Measurements from ENCODE around the gene RSPH1. TPM values are rescaled to one million over a fixed set of nuclear protein-coding genes. Genes with fewer than 3 reads are reported as not detected.

RSPH1 gene
- total RNA-seq, 4 donors from 2014 or later = 0.80 to 10.0 (median 8.0) TPM

GRCh38 chr21:42475036-42475435 lies 21.0 kb downstream of the RSPH1 start:
- WGBS, 2 donors (ENCODE audit: low coverage in 1 of 2) = 92% methylated on average over 7 of the region's 7 CpGs; no CpG with 5 or more reads in 1 of the 2 donors

GRCh38 chr21:42474043-42474831 lies 21.8 kb downstream of the RSPH1 start:
- Histone ChIP-seq H3K4me3 (no peak overlapping the region), H3K36me3 (no peaks in the 10 kb centered on the region), H3K27ac (peak overlapping the region; percentile 79 to 86 (median 83)), H3K9me3 (no peaks in the 10 kb centered on the region), H3K27me3 (no peaks in the 10 kb centered on the region), H3K4me1 (peaks cover 5 to 33% (median 16%) of the 10 kb centered on the region in 4 donors)
- intact Hi-C loops (cut with DNase I; ENCODE audit: low total_unique reads) = no loop called here
- in situ Hi-C loops (cut with MboI; ENCODE audit: low pct_ligation_motif_present in 1 of 4, low pct_unique_long_range_greater_than_20kb in 1 of 4, low sequenced_read_pairs in 3 of 4) = loop anchor here in 1 of 4 donors (25.0 kb wide), 1 partner anchor 312 kb away; no protein-coding TSS in a partner anchor
- WGBS, 2 donors (ENCODE audit: low coverage in 1 of 2) = 66 to 85% methylated on average over 8 to 14 of the region's 14 CpGs
- TF ChIP-seq POLR2A (IDR thresholded peaks at IDR 0.05) = peak; percentile 32
- no peak for TF ChIP-seq CTCF (IDR thresholded peaks at IDR 0.05)
- TF ChIP-seq POLR2AphosphoS5 (IDR thresholded peaks at IDR 0.05) = peak in 2 of 3 donors; percentile 64 to 74
- peak; percentile 75 for TF ChIP-seq EP300 (IDR thresholded peaks at IDR 0.05; ENCODE audit: low read depth)
- DNase-seq = peak; percentile 94

More at GRCh38 chr21:42475036-42475435, 21.0 kb downstream of the RSPH1 start:
- peak; percentile 6 for DNase-seq
- no peaks in the 10 kb centered on the region for H3K36me3 ChIP-seq
- TF ChIP-seq POLR2AphosphoS5 (IDR thresholded peaks at IDR 0.05) (no peak), EP300 (IDR thresholded peaks at IDR 0.05; ENCODE audit: low read depth) (no peak), POLR2A (IDR thresholded peaks at IDR 0.05) (no peak), CTCF (IDR thresholded peaks at IDR 0.05) (no peak)
- H3K9me3 ChIP-seq = no peaks in the 10 kb centered on the region
- H3K27ac ChIP-seq = peak overlapping the region; percentile 79 to 86 (median 83)
- in situ Hi-C loops (cut with MboI; ENCODE audit: low pct_ligation_motif_present in 1 of 4, low pct_unique_long_range_greater_than_20kb in 1 of 4, low sequenced_read_pairs in 3 of 4) = no loop called here
- peaks cover 5 to 25% (median 14%) of the 10 kb centered on the region in 4 donors for H3K4me1 ChIP-seq
- H3K27me3 ChIP-seq = no peaks in the 10 kb centered on the region
- H3K4me3 ChIP-seq = no peak overlapping the region
- intact Hi-C loops (cut with DNase I; ENCODE audit: low total_unique reads) = no loop called here

DNA sequence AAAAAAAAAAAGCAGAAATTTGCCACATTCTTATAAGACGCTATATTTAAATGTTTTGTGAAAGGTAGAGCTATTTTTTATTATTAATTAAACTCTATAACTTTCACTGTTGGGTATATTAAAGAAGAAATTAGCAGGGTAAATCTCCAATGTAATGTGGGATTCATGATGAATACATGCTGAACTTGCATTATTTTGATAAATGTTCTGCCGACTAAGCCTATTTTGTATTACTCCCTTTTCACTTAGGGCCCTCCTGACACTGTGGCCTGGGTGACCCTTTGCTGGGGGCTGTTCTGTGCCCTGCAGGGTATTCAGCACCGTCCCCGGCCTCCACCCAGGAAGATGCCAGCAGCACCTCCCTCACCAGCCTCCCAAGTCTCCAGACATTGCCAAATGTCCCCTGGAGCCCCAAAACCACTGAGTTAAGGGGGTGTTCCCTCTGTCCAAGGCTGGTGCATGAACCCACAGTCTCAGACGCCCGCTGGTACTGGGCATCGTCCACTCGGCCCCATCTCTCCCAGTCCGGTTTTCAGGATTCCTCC lies 22.5 kb downstream of the RSPH1 start:
- DNase-seq = no peak
- TF ChIP-seq POLR2AphosphoS5 (IDR thresholded peaks at IDR 0.05) = no peak
- no peak for TF ChIP-seq CTCF (IDR thresholded peaks at IDR 0.05)
- no peak for TF ChIP-seq POLR2A (IDR thresholded peaks at IDR 0.05)
- no peak for TF ChIP-seq EP300 (IDR thresholded peaks at IDR 0.05; ENCODE audit: low read depth)
- no peak overlapping the region for H3K4me3 ChIP-seq
- H3K4me1 ChIP-seq = peaks cover 12 to 40% (median 22%) of the 10 kb centered on the region in 4 donors
- no peaks in the 10 kb centered on the region for H3K27me3 ChIP-seq
- intact Hi-C loops (cut with DNase I; ENCODE audit: low total_unique reads) = no loop called here
- H3K36me3 ChIP-seq = no peaks in the 10 kb centered on the region
- 74 to 83% methylated on average over 2 to 9 of the region's 9 CpGs for WGBS, 2 donors (ENCODE audit: low coverage in 1 of 2)
- no peaks in the 10 kb centered on the region for H3K9me3 ChIP-seq
- H3K27ac ChIP-seq = peak overlapping the region; percentile 79 to 84 (median 80)
- in situ Hi-C loops (cut with MboI; ENCODE audit: low pct_ligation_motif_present in 1 of 4, low pct_unique_long_range_greater_than_20kb in 1 of 4, low sequenced_read_pairs in 3 of 4) = loop anchor here in 1 of 4 donors (25.0 kb wide), 1 partner anchor 311 kb away; no protein-coding TSS in a partner anchor

DNA sequence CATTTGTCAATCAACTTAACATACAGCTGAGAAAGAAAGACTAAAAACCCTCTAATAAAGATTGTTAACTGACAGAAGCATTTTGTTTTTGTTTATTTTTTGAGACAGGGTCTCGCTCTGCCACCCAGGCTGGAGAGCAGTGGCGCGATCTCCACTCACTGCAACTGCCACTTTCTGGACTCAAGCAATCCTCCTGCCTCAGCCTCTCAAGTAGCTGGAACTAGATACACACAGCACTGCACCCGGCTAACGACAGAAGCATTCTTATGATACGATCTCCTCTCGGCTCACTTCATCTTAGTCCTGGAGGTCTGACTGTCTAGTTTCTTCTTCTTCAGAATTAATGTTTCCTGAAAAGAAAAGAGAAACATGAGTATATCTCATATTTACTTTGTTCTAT lies 23.5 kb downstream of the RSPH1 start:
- Histone ChIP-seq H3K27ac (no peak overlapping the region), H3K27me3 (no peaks in the 10 kb centered on the region), H3K36me3 (no peaks in the 10 kb centered on the region), H3K4me1 (peaks cover 12 to 51% (median 29%) of the 10 kb centered on the region in 4 donors), H3K4me3 (no peak overlapping the region), H3K9me3 (no peaks in the 10 kb centered on the region)
- peak; percentile 5 for DNase-seq
- intact Hi-C loops (cut with DNase I; ENCODE audit: low total_unique reads) = no loop called here
- in situ Hi-C loops (cut with MboI; ENCODE audit: low pct_ligation_motif_present in 1 of 4, low pct_unique_long_range_greater_than_20kb in 1 of 4, low sequenced_read_pairs in 3 of 4) = loop anchor here in 1 of 4 donors (25.0 kb wide), 1 partner anchor 310 kb away; no protein-coding TSS in a partner anchor
- 77 to 79% methylated on average over 7 of the region's 7 CpGs for WGBS, 2 donors (ENCODE audit: low coverage in 1 of 2)
- no peak for TF ChIP-seq POLR2A (IDR thresholded peaks at IDR 0.05)
- no peak for TF ChIP-seq POLR2AphosphoS5 (IDR thresholded peaks at IDR 0.05)
- no peak for TF ChIP-seq CTCF (IDR thresholded peaks at IDR 0.05)
- TF ChIP-seq EP300 (IDR thresholded peaks at IDR 0.05; ENCODE audit: low read depth) = no peak

Measured in transverse colon (tissue), 4 donors.